ENCODE measurements around the gene IL10RA. TPM values are rescaled to one million over a fixed set of nuclear protein-coding genes. Genes with fewer than 3 reads are reported as not detected.

IL10RA gene
- total RNA-seq, 1 donor from 2014 or later, result 5.8 TPM

DNA sequence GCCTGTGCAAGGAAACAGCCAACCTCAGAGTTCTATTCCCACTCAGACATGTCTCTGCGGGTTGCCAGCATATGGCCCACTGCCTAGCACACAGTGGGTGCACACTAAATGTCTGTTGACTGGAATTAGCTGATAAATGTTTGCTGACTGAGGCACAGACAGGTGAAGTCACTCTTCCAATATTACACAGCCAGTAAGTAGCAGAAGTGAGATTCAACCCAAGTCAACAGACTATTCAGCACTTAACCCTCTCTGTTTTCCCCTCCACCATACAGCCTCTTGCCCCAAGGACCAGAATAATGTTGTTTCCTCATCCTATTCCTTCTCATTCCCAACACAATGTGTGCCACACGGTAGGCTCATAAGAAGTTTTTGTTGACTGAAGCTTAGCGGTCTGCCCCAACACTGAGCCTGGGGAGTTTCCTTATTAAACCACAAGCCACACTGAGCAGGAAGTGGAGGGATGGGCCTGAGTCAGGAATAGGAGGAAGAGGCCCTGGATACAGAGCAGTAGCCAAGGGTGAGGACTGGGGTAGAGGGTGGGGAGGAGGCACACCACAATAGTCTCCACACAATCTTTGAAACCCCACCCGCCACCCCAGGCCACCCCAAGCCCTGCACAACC is 15.7 kb upstream of the IL10RA start:
- Mint-ChIP-seq H3K27ac (ENCODE audit: unreplicated experiment) (no peak overlapping the region), H3K4me3 (ENCODE audit: unreplicated experiment) (no peak overlapping the region), H3K9me3 (ENCODE audit: unreplicated experiment) (no peaks in the 10 kb centered on the region), H3K36me3 (ENCODE audit: unreplicated experiment) (no peaks in the 10 kb centered on the region), H3K4me1 (ENCODE audit: low read depth, unreplicated experiment) (no peaks in the 10 kb centered on the region), H3K27me3 (ENCODE audit: unreplicated experiment) (no peaks in the 10 kb centered on the region)
- TF ChIP-seq, protein P1, sequence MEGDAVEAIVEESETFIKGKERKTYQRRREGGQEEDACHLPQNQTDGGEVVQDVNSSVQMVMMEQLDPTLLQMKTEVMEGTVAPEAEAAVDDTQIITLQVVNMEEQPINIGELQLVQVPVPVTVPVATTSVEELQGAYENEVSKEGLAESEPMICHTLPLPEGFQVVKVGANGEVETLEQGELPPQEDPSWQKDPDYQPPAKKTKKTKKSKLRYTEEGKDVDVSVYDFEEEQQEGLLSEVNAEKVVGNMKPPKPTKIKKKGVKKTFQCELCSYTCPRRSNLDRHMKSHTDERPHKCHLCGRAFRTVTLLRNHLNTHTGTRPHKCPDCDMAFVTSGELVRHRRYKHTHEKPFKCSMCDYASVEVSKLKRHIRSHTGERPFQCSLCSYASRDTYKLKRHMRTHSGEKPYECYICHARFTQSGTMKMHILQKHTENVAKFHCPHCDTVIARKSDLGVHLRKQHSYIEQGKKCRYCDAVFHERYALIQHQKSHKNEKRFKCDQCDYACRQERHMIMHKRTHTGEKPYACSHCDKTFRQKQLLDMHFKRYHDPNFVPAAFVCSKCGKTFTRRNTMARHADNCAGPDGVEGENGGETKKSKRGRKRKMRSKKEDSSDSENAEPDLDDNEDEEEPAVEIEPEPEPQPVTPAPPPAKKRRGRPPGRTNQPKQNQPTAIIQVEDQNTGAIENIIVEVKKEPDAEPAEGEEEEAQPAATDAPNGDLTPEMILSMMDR (IDR thresholded peaks at IDR 0.05; ENCODE audit: partially characterized antibody, unreplicated experiment), result no peak
- no peak for DNase-seq

DNA sequence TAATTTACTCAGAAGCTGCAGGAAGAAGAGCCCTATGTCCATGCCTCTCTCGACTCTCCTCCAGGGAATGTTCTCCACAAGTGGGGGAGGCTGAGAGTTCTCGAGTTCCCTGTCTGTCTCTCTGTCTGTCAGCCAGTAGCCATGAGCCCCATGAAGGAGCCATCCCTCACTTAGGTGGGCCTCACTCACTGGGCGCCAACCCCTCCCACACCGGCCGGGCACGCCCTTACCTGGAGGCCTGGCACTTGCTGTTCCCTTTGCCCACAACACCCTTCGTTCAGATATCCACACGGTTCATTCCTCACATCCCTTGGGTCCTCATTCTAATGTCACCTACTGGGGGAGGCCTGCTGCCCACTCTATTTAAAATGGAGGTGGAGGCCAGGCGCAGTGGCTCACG is 14.2 kb upstream of the IL10RA start:
- no peaks in the 10 kb centered on the region for H3K9me3 Mint-ChIP-seq (ENCODE audit: unreplicated experiment)
- no peak overlapping the region for H3K27ac Mint-ChIP-seq (ENCODE audit: unreplicated experiment)
- H3K27me3 Mint-ChIP-seq (ENCODE audit: unreplicated experiment), result no peaks in the 10 kb centered on the region
- H3K4me1 Mint-ChIP-seq (ENCODE audit: low read depth, unreplicated experiment), result no peaks in the 10 kb centered on the region
- H3K36me3 Mint-ChIP-seq (ENCODE audit: unreplicated experiment), result peaks cover 3% of the 10 kb centered on the region
- H3K4me3 Mint-ChIP-seq (ENCODE audit: unreplicated experiment), result no peak overlapping the region
- TF ChIP-seq, protein P1 (IDR thresholded peaks at IDR 0.05; ENCODE audit: partially characterized antibody, unreplicated experiment), result no peak
- DNase-seq, result no peak

- H3K27me3 Mint-ChIP-seq (ENCODE audit: unreplicated experiment), result no peaks in the 10 kb centered on the region
- no peak overlapping the region for H3K4me3 Mint-ChIP-seq (ENCODE audit: unreplicated experiment)
- H3K36me3 Mint-ChIP-seq (ENCODE audit: unreplicated experiment), result peaks cover 5% of the 10 kb centered on the region
- H3K4me1 Mint-ChIP-seq (ENCODE audit: low read depth, unreplicated experiment), result no peaks in the 10 kb centered on the region
- no peak overlapping the region for H3K27ac Mint-ChIP-seq (ENCODE audit: unreplicated experiment)
- H3K9me3 Mint-ChIP-seq (ENCODE audit: unreplicated experiment), result no peaks in the 10 kb centered on the region
- TF ChIP-seq, protein P1 (IDR thresholded peaks at IDR 0.05; ENCODE audit: partially characterized antibody, unreplicated experiment), result no peak
- no peak for DNase-seq
These were observed 13.3 kb upstream of the IL10RA start for GRCh38 chr11:117972629-117973502.

DNA sequence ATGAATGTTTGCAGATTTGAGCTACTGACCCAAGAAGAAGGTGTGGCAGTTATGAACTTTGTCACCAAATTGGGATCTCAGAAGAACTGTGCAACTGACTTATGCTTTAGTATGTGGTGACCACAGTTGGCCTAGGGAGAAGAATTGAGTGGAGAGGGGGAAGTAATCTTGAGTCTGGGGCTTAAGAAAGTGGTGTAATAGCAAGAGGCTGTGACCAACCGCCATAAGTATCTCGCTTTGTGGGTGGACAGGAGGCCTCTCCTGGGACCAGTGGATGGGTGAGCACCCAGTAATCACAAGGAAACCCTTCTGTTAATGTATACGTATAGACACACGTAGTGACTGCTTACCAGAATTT is 12.7 kb upstream of the IL10RA start:
- no peak for DNase-seq
- Mint-ChIP-seq H3K4me1 (ENCODE audit: low read depth, unreplicated experiment) (no peaks in the 10 kb centered on the region), H3K27ac (ENCODE audit: unreplicated experiment) (no peak overlapping the region), H3K27me3 (ENCODE audit: unreplicated experiment) (no peaks in the 10 kb centered on the region), H3K36me3 (ENCODE audit: unreplicated experiment) (peaks cover 5% of the 10 kb centered on the region), H3K9me3 (ENCODE audit: unreplicated experiment) (no peaks in the 10 kb centered on the region), H3K4me3 (ENCODE audit: unreplicated experiment) (no peak overlapping the region)
- TF ChIP-seq, protein P1 (IDR thresholded peaks at IDR 0.05; ENCODE audit: partially characterized antibody, unreplicated experiment), result no peak

GRCh38 chr11:117976445-117976844 is 9.7 kb upstream of the IL10RA start:
- Mint-ChIP-seq H3K9me3 (ENCODE audit: unreplicated experiment) (no peaks in the 10 kb centered on the region), H3K27ac (ENCODE audit: unreplicated experiment) (no peak overlapping the region), H3K27me3 (ENCODE audit: unreplicated experiment) (peaks cover 3% of the 10 kb centered on the region), H3K36me3 (ENCODE audit: unreplicated experiment) (peaks cover 5% of the 10 kb centered on the region), H3K4me1 (ENCODE audit: low read depth, unreplicated experiment) (no peaks in the 10 kb centered on the region), H3K4me3 (ENCODE audit: unreplicated experiment) (no peak overlapping the region)
- DNase-seq, result no peak
- TF ChIP-seq, protein P1 (IDR thresholded peaks at IDR 0.05; ENCODE audit: partially characterized antibody, unreplicated experiment), result no peak
